GM21515 (cell line): ENCODE data around the gene HTRA3.
"Not testable (repeated sequence)": the region's sequence is repeated elsewhere in the genome, so short reads cannot be mapped to it uniquely, and the experiment has no call there.

ENCODE experiments used
- ATAC-seq: cut with Tn5 transposase; IDR thresholded peaks from one replicate; pipeline ENCODE4 v1.9.1; 2021; ENCODE audit not compliant: unreplicated experiment

HTRA3 gene

GRCh38 chr4:8338351-8338961 lies 68.9 kb downstream of the HTRA3 start:
- no peak for ATAC-seq

GRCh38 chr4:8340781-8341241 lies 71.3 kb downstream of the HTRA3 start:
- no peak for ATAC-seq

- not testable (repeated sequence) for ATAC-seq
These were observed 71.7 kb downstream of the HTRA3 start for GRCh38 chr4:8341281-8341680.

GRCh38 chr4:8341691-8342090 lies 72.1 kb downstream of the HTRA3 start:
- no peak for ATAC-seq

GRCh38 chr4:8342651-8343261 lies 73.2 kb downstream of the HTRA3 start:
- no peak for ATAC-seq

GRCh38 chr4:8343262-8343966 lies 73.9 kb downstream of the HTRA3 start:
- ATAC-seq = no peak

GRCh38 chr4:8343967-8344331 lies 74.4 kb downstream of the HTRA3 start:
- no peak for ATAC-seq

- ATAC-seq = no peak
These were observed 74.8 kb downstream of the HTRA3 start for GRCh38 chr4:8344377-8344776.

GRCh38 chr4:8345053-8345945 lies 75.7 kb downstream of the HTRA3 start:
- no peak for ATAC-seq

- ATAC-seq = no peak
These were observed 76.6 kb downstream of the HTRA3 start for GRCh38 chr4:8345946-8346814.

GRCh38 chr4:8346838-8347605 lies 77.5 kb downstream of the HTRA3 start:
- no peak for ATAC-seq

GRCh38 chr4:8347660-8348059 lies 78.1 kb downstream of the HTRA3 start:
- ATAC-seq = no peak

- no peak for ATAC-seq
These were observed 78.5 kb downstream of the HTRA3 start for GRCh38 chr4:8348071-8348470.

GRCh38 chr4:8349236-8349635 lies 79.7 kb downstream of the HTRA3 start:
- ATAC-seq = not testable (repeated sequence)

- ATAC-seq = no peak
These were observed 80.2 kb downstream of the HTRA3 start for GRCh38 chr4:8349664-8350236.

- no peak for ATAC-seq
These were observed 80.8 kb downstream of the HTRA3 start for GRCh38 chr4:8350352-8350751.

GRCh38 chr4:8350841-8351461 lies 81.4 kb downstream of the HTRA3 start:
- no peak for ATAC-seq

GRCh38 chr4:8351931-8352367 lies 82.4 kb downstream of the HTRA3 start:
- ATAC-seq = no peak
